ENCODE data around the gene CRNN. TPM values are rescaled to one million over a fixed set of nuclear protein-coding genes. Genes with fewer than 3 reads are reported as not detected.

Gene CRNN
- total and polyA plus RNA-seq, 7 donors, result 0.61 to 3.6 TPM; not detected in 5

- Histone ChIP-seq H3K9me3 (no peaks in the 10 kb centered on the region), H3K36me3 (no peaks in the 10 kb centered on the region), H3K4me3 (no peak overlapping the region), H3K27ac (no peak overlapping the region), H3K27me3 (no peaks in the 10 kb centered on the region), H3K4me1 (peaks cover 0 to 13% (median 2%) of the 10 kb centered on the region in 4 donors)
- TF ChIP-seq EP300 (IDR thresholded peaks at IDR 0.05), result no peak
- TF ChIP-seq POLR2AphosphoS5 (IDR thresholded peaks at IDR 0.05), result no peak
- TF ChIP-seq POLR2A (IDR thresholded peaks at IDR 0.05), result no peak
- TF ChIP-seq CTCF (IDR thresholded peaks at IDR 0.05), result no peak
- DNase-seq, result no peak
- intact Hi-C loops (cut with DNase I), result no loop called here
- 59 to 80% methylated on average over 2 of the region's 2 CpGs for WGBS, 2 donors
Measured at GRCh38 chr1:152436593-152437496, 22.8 kb upstream of the CRNN start.

- no peak for DNase-seq
- H3K4me3 ChIP-seq, result no peak overlapping the region
- no peak for TF ChIP-seq POLR2A (IDR thresholded peaks at IDR 0.05)
- H3K4me1 ChIP-seq, result no peaks in the 10 kb centered on the region
- peaks cover 0 to 6% (median 2%) of the 10 kb centered on the region in 4 donors for H3K9me3 ChIP-seq
- H3K27ac ChIP-seq, result no peak overlapping the region
- intact Hi-C loops (cut with DNase I), result no loop called here
- no peaks in the 10 kb centered on the region for H3K36me3 ChIP-seq
- no peaks in the 10 kb centered on the region for H3K27me3 ChIP-seq
- 35 to 64% methylated on average over 3 of the region's 3 CpGs for WGBS, 2 donors
Measured at GRCh38 chr1:152427458-152427857, 13.4 kb upstream of the CRNN start.

- DNase-seq, result no peak
- H3K9me3 ChIP-seq, result peaks cover 0 to 6% (median 2%) of the 10 kb centered on the region in 4 donors
- intact Hi-C loops (cut with DNase I), result no loop called here
- no peak overlapping the region for H3K4me3 ChIP-seq
- H3K4me1 ChIP-seq, result no peaks in the 10 kb centered on the region
- no peaks in the 10 kb centered on the region for H3K27me3 ChIP-seq
- TF ChIP-seq POLR2A (IDR thresholded peaks at IDR 0.05), result no peak
- no peak for TF ChIP-seq POLR2AphosphoS5 (IDR thresholded peaks at IDR 0.05)
- TF ChIP-seq EP300 (IDR thresholded peaks at IDR 0.05), result no peak
- no peak for TF ChIP-seq CTCF (IDR thresholded peaks at IDR 0.05)
- no peak overlapping the region for H3K27ac ChIP-seq
- no peaks in the 10 kb centered on the region for H3K36me3 ChIP-seq
Measured at GRCh38 chr1:152426731-152427130, 12.7 kb upstream of the CRNN start.

- intact Hi-C loops (cut with DNase I), result no loop called here
- WGBS, 2 donors, result 23 to 51% methylated on average over 1 of the region's 1 CpG
- H3K9me3 ChIP-seq, result peaks cover 0 to 6% (median 2%) of the 10 kb centered on the region in 4 donors
- no peak for DNase-seq
- no peaks in the 10 kb centered on the region for H3K4me1 ChIP-seq
- no peak overlapping the region for H3K4me3 ChIP-seq
- TF ChIP-seq EP300 (IDR thresholded peaks at IDR 0.05), result no peak
- TF ChIP-seq POLR2AphosphoS5 (IDR thresholded peaks at IDR 0.05), result no peak
- TF ChIP-seq POLR2A (IDR thresholded peaks at IDR 0.05), result no peak
- no peak for TF ChIP-seq CTCF (IDR thresholded peaks at IDR 0.05)
- no peaks in the 10 kb centered on the region for H3K27me3 ChIP-seq
- no peaks in the 10 kb centered on the region for H3K36me3 ChIP-seq
- no peak overlapping the region for H3K27ac ChIP-seq
Measured at GRCh38 chr1:152419917-152420316, 5.9 kb upstream of the CRNN start.

GRCh38 chr1:152415454-152416227, 1.6 kb upstream of the CRNN start:
- no peak overlapping the region for H3K27ac ChIP-seq
- H3K4me3 ChIP-seq, result no peak overlapping the region
- no peak for DNase-seq
- intact Hi-C loops (cut with DNase I), result no loop called here
- no peaks in the 10 kb centered on the region for H3K36me3 ChIP-seq
- H3K9me3 ChIP-seq, result no peaks in the 10 kb centered on the region
- TF ChIP-seq POLR2A (IDR thresholded peaks at IDR 0.05) (no peak), POLR2AphosphoS5 (IDR thresholded peaks at IDR 0.05) (no peak), EP300 (IDR thresholded peaks at IDR 0.05) (no peak), CTCF (IDR thresholded peaks at IDR 0.05) (no peak)
- H3K4me1 ChIP-seq, result peaks cover 0 to 10% (median 7%) of the 10 kb centered on the region in 4 donors
- 90 to 93% methylated on average over 3 of the region's 3 CpGs for WGBS, 2 donors
- no peaks in the 10 kb centered on the region for H3K27me3 ChIP-seq

Data from sigmoid colon (tissue), 7 donors.